Activated B cell treated with CpG ODN at 0.5 μM for 24 hours (primary cell): ENCODE data around the gene SAE1. TPM values are rescaled to one million over a fixed set of nuclear protein-coding genes. Genes with fewer than 3 reads are reported as not detected.

ENCODE experiments used
- ATAC-seq: fragments of 200-7000 bp; cut with Tn5 transposase; one replicate; pipeline ENCODE4 v1.10.0; 2021; ENCODE audit warnings: low read depth, mild to moderate bottlenecking, moderate library complexity
- CTCF ChIA-PET: fragments of 350-600 bp; sonication (Branson Sonifier 250); formaldehyde crosslinking; loops from one replicate; lab custom pipeline; 2021; ENCODE audit warnings: antibody characterized with exemption; lab: Charles Lee
- POLR2A ChIA-PET: fragments of 350-600 bp; sonication (Branson Sonifier 250); formaldehyde crosslinking; loops from one replicate; lab custom pipeline; 2021; ENCODE audit warnings: antibody characterized with exemption; lab: Charles Lee
- DNase-seq: peaks from one replicate; pipeline ENCODE4 v3.0.0; 2022
- H3K27ac Mint-ChIP-seq: one replicate; pipeline ENCODE4 v1.8.0; 2020; ENCODE audit warnings: mixed read lengths
- H3K27me3 Mint-ChIP-seq: one replicate; pipeline ENCODE4 v1.8.0; 2021; ENCODE audit warnings: mixed read lengths
- H3K36me3 Mint-ChIP-seq: one replicate; pipeline ENCODE4 v1.8.0; 2021; ENCODE audit warnings: low read depth, mixed read lengths
- H3K4me1 Mint-ChIP-seq: one replicate; pipeline ENCODE4 v1.8.0; 2021; ENCODE audit warnings: mixed read lengths
- H3K4me3 Mint-ChIP-seq: one replicate; pipeline ENCODE4 v1.8.0; 2020; ENCODE audit warnings: mild to moderate bottlenecking, mixed read lengths
- H3K9me3 Mint-ChIP-seq: one replicate; pipeline ENCODE4 v1.8.0; 2020; ENCODE audit warnings: mixed read lengths
- intact Hi-C: fragments of 100-400 bp; cut with micrococcal nuclease; formaldehyde crosslinking; loops from one replicate; pipeline ENCODE4 v1.15.1; 2024
- total RNA-seq: library from RNA; stranded (reverse); gene quantifications from 2 replicates; pipeline ENCODE4 v1.2.3, GENCODE V29; 2022
- TF ChIP-seq, protein P1 (sequence below): fragments of 200-600 bp; IDR thresholded peaks from one replicate; pipeline ENCODE4 v1.8.0; 2022; ENCODE audit warnings: antibody characterized with exemption, mild to moderate bottlenecking

SAE1 gene
- total RNA-seq, 1 donor from 2014 or later, result 67.4 TPM

DNA sequence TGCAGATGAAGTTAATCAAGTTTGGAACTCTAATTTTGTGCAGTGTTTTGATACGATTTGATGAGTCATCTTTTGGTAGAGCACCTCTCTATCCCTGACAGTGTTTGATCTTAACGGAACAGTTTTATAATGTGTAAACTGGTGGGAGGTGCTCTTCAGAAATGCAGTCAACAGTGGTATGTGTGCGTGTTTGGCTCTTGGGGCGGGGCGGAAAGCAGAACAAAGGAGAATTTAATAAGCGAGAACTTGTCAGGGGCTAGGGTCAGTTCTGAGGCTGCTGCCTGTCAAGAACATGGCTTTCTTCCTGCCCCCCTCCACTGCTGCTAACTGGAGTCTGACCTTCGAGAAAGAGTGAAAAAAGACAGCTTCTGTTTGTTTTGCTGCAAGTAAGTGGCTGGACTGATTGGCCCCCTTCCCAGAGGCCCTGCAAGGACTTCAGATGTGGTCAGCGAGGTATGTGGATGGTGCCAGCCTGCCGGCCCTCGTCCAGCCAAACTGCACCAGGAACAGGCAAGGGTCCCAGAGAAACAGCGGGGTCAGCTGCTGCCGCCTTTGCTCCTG is 59.6 kb downstream of the SAE1 start:
- H3K9me3 Mint-ChIP-seq, result no peaks in the 10 kb centered on the region
- ATAC-seq (no peak), DNase-seq (no peak)
- H3K4me1 Mint-ChIP-seq, result peaks cover 20% of the 10 kb centered on the region
- peaks cover 34% of the 10 kb centered on the region for H3K36me3 Mint-ChIP-seq
- no peak overlapping the region for H3K27ac Mint-ChIP-seq
- CTCF ChIA-PET, result no interaction called here
- H3K4me3 Mint-ChIP-seq, result no peak overlapping the region
- POLR2A ChIA-PET, result interaction anchor here (0.6 kb wide), 1 partner anchor 66 kb away, joined by 7 read pairs; no protein-coding TSS in a partner anchor
- intact Hi-C loops, result loop anchor here (5.0 kb wide), 1 partner anchor 33 kb away; no protein-coding TSS in a partner anchor
- TF ChIP-seq, protein P1, sequence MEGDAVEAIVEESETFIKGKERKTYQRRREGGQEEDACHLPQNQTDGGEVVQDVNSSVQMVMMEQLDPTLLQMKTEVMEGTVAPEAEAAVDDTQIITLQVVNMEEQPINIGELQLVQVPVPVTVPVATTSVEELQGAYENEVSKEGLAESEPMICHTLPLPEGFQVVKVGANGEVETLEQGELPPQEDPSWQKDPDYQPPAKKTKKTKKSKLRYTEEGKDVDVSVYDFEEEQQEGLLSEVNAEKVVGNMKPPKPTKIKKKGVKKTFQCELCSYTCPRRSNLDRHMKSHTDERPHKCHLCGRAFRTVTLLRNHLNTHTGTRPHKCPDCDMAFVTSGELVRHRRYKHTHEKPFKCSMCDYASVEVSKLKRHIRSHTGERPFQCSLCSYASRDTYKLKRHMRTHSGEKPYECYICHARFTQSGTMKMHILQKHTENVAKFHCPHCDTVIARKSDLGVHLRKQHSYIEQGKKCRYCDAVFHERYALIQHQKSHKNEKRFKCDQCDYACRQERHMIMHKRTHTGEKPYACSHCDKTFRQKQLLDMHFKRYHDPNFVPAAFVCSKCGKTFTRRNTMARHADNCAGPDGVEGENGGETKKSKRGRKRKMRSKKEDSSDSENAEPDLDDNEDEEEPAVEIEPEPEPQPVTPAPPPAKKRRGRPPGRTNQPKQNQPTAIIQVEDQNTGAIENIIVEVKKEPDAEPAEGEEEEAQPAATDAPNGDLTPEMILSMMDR, result no peak
- H3K27me3 Mint-ChIP-seq, result no peaks in the 10 kb centered on the region

DNA sequence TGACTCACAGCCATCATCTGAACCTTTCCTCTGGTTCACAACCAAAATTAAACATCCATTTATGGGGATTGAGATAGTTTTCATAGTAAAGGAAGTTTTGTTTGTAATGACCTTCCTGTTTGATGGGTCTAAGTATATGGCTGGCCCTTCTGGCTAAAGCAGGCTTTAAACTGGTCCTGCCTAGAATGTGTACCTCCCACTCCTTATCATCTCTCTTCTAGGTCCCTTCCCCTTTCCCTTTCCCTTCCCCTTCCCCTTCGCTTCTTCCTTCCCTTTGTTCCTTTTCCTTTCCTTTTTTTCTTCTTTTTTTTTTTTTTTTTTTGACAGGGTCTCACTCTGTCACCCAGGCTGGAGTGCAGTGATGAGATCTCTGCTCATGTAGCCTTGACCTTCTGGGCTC is 64.8 kb downstream of the SAE1 start:
- TF ChIP-seq, protein P1, result no peak
- H3K36me3 Mint-ChIP-seq, result peaks cover 47% of the 10 kb centered on the region
- intact Hi-C loops, result no loop called here
- no peak for DNase-seq
- H3K27ac Mint-ChIP-seq, result no peak overlapping the region
- no peak overlapping the region for H3K4me3 Mint-ChIP-seq
- POLR2A ChIA-PET, result no interaction called here
- H3K4me1 Mint-ChIP-seq, result no peaks in the 10 kb centered on the region
- H3K9me3 Mint-ChIP-seq, result no peaks in the 10 kb centered on the region
- no peaks in the 10 kb centered on the region for H3K27me3 Mint-ChIP-seq
- CTCF ChIA-PET, result no interaction called here
- ATAC-seq, result no peak

DNA sequence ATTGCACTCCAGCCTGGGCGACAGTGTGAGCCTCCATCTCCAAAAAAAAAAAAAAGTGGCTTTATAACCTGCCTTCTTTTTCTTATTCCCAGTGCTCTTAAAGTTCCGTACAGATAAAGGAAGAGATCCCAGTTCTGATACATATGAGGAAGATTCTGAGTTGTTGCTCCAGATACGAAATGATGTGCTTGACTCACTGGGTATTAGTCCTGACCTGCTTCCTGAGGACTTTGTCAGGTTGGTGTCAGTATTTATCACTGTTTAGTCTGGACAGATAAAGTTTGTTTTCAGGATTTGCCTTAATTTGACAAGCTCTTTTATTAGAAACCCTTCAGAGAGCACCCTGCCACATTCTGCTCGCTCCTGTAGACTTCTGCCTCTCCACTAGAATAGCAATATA is 66.5 kb downstream of the SAE1 start:
- CTCF ChIA-PET, result interaction anchor here (0.8 kb wide), 1 partner anchor 14 kb away, joined by 4 read pairs; no protein-coding TSS in a partner anchor
- no peak overlapping the region for H3K27ac Mint-ChIP-seq

GRCh38 chr19:47200530-47200929 is 69.9 kb downstream of the SAE1 start:
- ChIA-PET CTCF (interaction anchor here (0.9 to 2.6 kb wide), 4 partner anchors 10 to 50 kb away, joined by 3 to 13 read pairs (median 4); no protein-coding TSS in a partner anchor), POLR2A (interaction anchor here (0.6 to 3.0 kb wide), 4 partner anchors 13 to 429 kb away, joined by 6 to 24 read pairs (median 9); no protein-coding TSS in a partner anchor)
- Mint-ChIP-seq H3K9me3 (no peaks in the 10 kb centered on the region), H3K27ac (no peak overlapping the region), H3K36me3 (peaks cover 61% of the 10 kb centered on the region), H3K4me3 (no peak overlapping the region), H3K4me1 (peaks cover 3% of the 10 kb centered on the region), H3K27me3 (no peaks in the 10 kb centered on the region)
- TF ChIP-seq, protein P1, result no peak
- no peak for ATAC-seq
- DNase-seq, result no peak
- intact Hi-C loops, result no loop called here

More for the DNA sequence above, 66.5 kb downstream of the SAE1 start:
- POLR2A ChIA-PET, result no interaction called here
- H3K4me3 Mint-ChIP-seq, result no peak overlapping the region
- TF ChIP-seq, protein P1, result no peak
- ATAC-seq, result no peak
- intact Hi-C loops, result no loop called here
- peaks cover 3% of the 10 kb centered on the region for H3K4me1 Mint-ChIP-seq
- DNase-seq, result no peak
- peaks cover 44% of the 10 kb centered on the region for H3K36me3 Mint-ChIP-seq
- no peaks in the 10 kb centered on the region for H3K9me3 Mint-ChIP-seq
- no peaks in the 10 kb centered on the region for H3K27me3 Mint-ChIP-seq

DNA sequence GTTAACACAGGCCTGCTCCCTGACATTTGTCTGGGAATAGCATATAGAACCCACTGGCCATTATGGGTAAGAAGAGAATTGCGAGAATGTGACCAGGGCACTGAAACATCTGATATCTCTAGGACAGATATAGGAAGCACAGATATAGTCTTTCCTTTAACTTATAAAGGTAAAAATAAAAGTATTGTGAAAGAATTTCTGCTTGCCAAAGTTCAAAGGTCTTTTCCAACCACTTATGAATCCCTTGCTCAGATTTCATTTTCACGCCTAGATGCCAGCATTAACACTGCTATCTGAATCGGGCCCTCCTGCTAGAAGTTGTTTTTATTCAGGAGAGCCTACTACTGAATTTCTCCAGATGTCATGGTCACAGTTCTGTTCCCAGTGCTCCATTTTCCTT is 72.6 kb downstream of the SAE1 start:
- no peak overlapping the region for H3K27ac Mint-ChIP-seq
- TF ChIP-seq, protein P1, result no peak
- peaks cover 71% of the 10 kb centered on the region for H3K36me3 Mint-ChIP-seq
- ATAC-seq (no peak), DNase-seq (no peak)
- H3K27me3 Mint-ChIP-seq, result no peaks in the 10 kb centered on the region
- intact Hi-C loops, result no loop called here
- POLR2A ChIA-PET, result interaction anchor here (0.7 kb wide), 1 partner anchor 29 kb away, joined by 13 read pairs; no protein-coding TSS in a partner anchor
- peaks cover 3% of the 10 kb centered on the region for H3K4me1 Mint-ChIP-seq
- H3K9me3 Mint-ChIP-seq, result no peaks in the 10 kb centered on the region
- H3K4me3 Mint-ChIP-seq, result no peak overlapping the region
- CTCF ChIA-PET, result interaction anchor here (0.6 kb wide), 1 partner anchor 19 kb away, joined by 3 read pairs; no protein-coding TSS in a partner anchor
